A673 (cell line): ENCODE measurements around the gene KEAP1. TPM values are rescaled to one million over a fixed set of nuclear protein-coding genes. Genes with fewer than 3 reads are reported as not detected.

Experiments
- BruUV-seq: library from RNA; stranded (reverse); fragments of 400-500 nt; replicated peaks from 2 replicates; lab custom pipeline; 2021; lab: Mats Ljungman, UMichigan
- CTCF ChIA-PET: fragments of 300-600 bp; sonication (Branson Sonifier 250); formaldehyde crosslinking; loops from one replicate; lab custom pipeline; 2022; ENCODE audit warnings: antibody characterized with exemption; lab: Charles Lee
- POLR2A ChIA-PET: fragments of 300-600 bp; sonication (Branson Sonifier 250); formaldehyde crosslinking; loops from one replicate; lab custom pipeline; 2022; ENCODE audit warnings: antibody characterized with exemption; ENCODE audit not compliant: low non-redundant PET; lab: Charles Lee
- DNase-seq: peaks from one replicate; pipeline ENCODE4 v3.0.0-alpha.2; 2015; ENCODE audit warnings: low spot score
- H3K27ac ChIP-seq: fragments of 200-600 bp; sonication (generic); 2 replicates; pipeline ENCODE4 v1.5.1; 2016; ENCODE audit warnings: mixed run types, low read depth, mild to moderate bottlenecking, mixed read lengths, antibody characterized with exemption, low read length; ENCODE audit not compliant: poor library complexity, severe bottlenecking
- H3K27me3 ChIP-seq: fragments of 200-600 bp; sonication (generic); replicated peaks from 2 replicates; pipeline ENCODE4 v1.6.1; 2017; ENCODE audit warnings: mixed run types, low read depth, mild to moderate bottlenecking, mixed read lengths, antibody characterized with exemption, low read length; ENCODE audit not compliant: insufficient read depth, poor library complexity
- H3K36me3 ChIP-seq: fragments of 200-600 bp; sonication (generic); 2 replicates; pipeline ENCODE4 v1.6.1; 2016; ENCODE audit warnings: mixed run types, mild to moderate bottlenecking, mixed read lengths, antibody characterized with exemption, low read length; ENCODE audit not compliant: insufficient read depth, poor library complexity, severe bottlenecking
- H3K4me1 ChIP-seq: fragments of 200-600 bp; sonication (generic); 2 replicates; pipeline ENCODE4 v1.6.1; 2017; ENCODE audit warnings: mixed run types, mild to moderate bottlenecking, mixed read lengths, antibody characterized with exemption, low read length; ENCODE audit not compliant: insufficient read depth, poor library complexity, severe bottlenecking
- H3K4me3 ChIP-seq: fragments of 200-600 bp; sonication (generic); 2 replicates; pipeline ENCODE4 v1.5.1; 2016; ENCODE audit warnings: low read depth, mixed run types, mild to moderate bottlenecking, mixed read lengths, low read length; ENCODE audit not compliant: poor library complexity, severe bottlenecking
- H3K9me3 ChIP-seq: fragments of 200-600 bp; sonication (generic); 2 replicates; pipeline ENCODE4 v1.6.1; 2016; ENCODE audit warnings: mixed run types, low read depth, mild to moderate bottlenecking, mixed read lengths, antibody characterized with exemption, low read length; ENCODE audit not compliant: poor library complexity, severe bottlenecking
- EZH2 ChIP-seq: fragments of 200-600 bp; sonication (generic); IDR thresholded peaks from 2 replicates; pipeline ENCODE4 v1.6.1; 2017; ENCODE audit warnings: borderline replicate concordance, low read depth, mild to moderate bottlenecking, mixed read lengths, antibody characterized with exemption, low read length; ENCODE audit not compliant: poor library complexity, severe bottlenecking
- intact Hi-C: fragments of 100-400 bp; cut with micrococcal nuclease; formaldehyde crosslinking; loops from one replicate; pipeline ENCODE4 v1.10.0; 2022; ENCODE audit not compliant: unreplicated experiment
- total RNA-seq: library from RNA; stranded (reverse); gene quantifications from 2 replicates; pipeline ENCODE4 v1.2.3, GENCODE V29; 2021
- TF ChIP-seq, protein P1 (sequence below): fragments of 300-800, 200-600 bp; sonication (generic); conservative IDR thresholded peaks from 2 replicates; pipeline ENCODE4 v1.5.1; 2017; ENCODE audit warnings: low read depth, mild to moderate bottlenecking, antibody characterized with exemption, low read length, moderate library complexity, mixed read lengths

Gene KEAP1
- total RNA-seq, 1 experiment from 2014 or later = 112 TPM

DNA sequence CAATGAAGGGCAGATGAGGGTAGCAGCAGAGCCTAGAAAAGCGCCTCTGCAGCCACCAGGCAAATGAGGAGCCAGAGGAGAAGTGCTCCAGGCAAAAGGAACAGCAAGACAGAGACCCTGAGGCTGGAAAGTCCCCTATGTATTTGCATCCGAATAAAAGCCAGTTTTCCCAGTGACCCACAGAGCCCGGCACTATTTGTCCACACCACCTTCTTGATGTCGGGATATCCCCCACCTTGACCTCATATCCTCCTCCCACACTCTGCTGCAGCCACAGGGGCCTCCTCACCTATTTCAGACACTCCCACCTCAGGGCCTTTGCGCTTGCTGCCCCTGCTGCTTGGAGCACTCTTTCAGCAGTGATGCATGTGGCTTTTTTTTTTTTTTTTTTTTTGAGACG lies 47.2 kb upstream of the KEAP1 start:
- no peak for DNase-seq
- Histone ChIP-seq H3K27ac (no peak overlapping the region), H3K27me3 (no peaks in the 10 kb centered on the region), H3K9me3 (no peaks in the 10 kb centered on the region), H3K36me3 (peaks cover 57% of the 10 kb centered on the region), H3K4me3 (no peak overlapping the region), H3K4me1 (no peaks in the 10 kb centered on the region)
- no TSS peak for BruUV-seq
- intact Hi-C loops = no loop called here
- POLR2A ChIA-PET = no interaction called here
- CTCF ChIA-PET = no interaction called here
- TF ChIP-seq, protein P1, sequence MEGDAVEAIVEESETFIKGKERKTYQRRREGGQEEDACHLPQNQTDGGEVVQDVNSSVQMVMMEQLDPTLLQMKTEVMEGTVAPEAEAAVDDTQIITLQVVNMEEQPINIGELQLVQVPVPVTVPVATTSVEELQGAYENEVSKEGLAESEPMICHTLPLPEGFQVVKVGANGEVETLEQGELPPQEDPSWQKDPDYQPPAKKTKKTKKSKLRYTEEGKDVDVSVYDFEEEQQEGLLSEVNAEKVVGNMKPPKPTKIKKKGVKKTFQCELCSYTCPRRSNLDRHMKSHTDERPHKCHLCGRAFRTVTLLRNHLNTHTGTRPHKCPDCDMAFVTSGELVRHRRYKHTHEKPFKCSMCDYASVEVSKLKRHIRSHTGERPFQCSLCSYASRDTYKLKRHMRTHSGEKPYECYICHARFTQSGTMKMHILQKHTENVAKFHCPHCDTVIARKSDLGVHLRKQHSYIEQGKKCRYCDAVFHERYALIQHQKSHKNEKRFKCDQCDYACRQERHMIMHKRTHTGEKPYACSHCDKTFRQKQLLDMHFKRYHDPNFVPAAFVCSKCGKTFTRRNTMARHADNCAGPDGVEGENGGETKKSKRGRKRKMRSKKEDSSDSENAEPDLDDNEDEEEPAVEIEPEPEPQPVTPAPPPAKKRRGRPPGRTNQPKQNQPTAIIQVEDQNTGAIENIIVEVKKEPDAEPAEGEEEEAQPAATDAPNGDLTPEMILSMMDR = no peak
- no peak for TF ChIP-seq EZH2

DNA sequence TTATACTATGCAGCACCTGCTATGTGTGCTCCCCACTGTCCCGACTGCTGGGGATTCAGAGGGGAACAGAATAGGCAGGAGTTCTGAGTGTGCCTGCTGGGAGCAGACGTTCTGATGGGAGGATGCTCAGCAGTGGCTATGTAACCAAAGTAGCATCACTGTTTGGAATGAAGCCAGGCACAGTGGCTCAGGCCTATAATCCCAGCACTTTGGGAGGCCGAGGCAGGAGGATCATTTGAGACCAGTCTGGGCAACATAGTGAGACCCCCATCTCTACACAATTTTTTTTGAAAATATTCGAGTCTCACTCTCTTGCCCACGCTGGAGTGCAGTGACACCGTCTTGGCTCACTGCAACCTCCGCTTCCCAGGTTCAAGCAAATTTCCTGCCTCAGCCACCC lies 46.6 kb upstream of the KEAP1 start:
- intact Hi-C loops = no loop called here
- Histone ChIP-seq H3K4me3 (no peak overlapping the region), H3K9me3 (no peaks in the 10 kb centered on the region), H3K36me3 (peaks cover 51% of the 10 kb centered on the region), H3K27me3 (no peaks in the 10 kb centered on the region), H3K4me1 (peaks cover 5% of the 10 kb centered on the region), H3K27ac (no peak overlapping the region)
- no TSS peak for BruUV-seq
- ChIA-PET CTCF (no interaction called here), POLR2A (no interaction called here)
- TF ChIP-seq EZH2 = no peak
- TF ChIP-seq, protein P1 = no peak
- DNase-seq = no peak

DNA sequence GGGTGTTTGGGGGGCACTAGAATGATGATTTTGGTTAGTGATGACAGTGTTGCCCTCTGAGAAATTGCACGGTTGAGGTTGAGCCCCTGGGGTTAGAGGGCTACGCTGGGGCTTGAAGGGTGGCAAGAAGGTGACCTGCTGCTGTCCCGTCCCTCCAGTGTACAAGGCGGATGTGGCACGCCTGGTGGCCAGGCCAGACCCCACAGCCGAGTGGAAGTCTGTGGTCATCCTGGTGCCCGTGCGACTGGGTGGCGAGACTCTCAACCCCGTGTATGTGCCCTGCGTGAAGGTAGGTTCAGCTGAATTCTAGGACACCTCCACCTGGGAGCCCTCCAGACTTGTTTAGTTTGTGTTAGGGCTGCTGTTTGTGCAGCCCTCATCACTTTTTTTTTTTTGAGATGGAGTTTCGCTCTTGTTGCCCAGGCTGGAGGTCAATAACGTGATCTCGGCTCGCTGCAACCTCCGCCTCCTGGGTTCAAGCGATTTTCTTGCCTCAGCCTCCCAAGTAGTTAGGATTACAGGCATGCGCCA lies 45.7 kb upstream of the KEAP1 start:
- no peaks in the 10 kb centered on the region for H3K27me3 ChIP-seq
- no TSS peak for BruUV-seq
- TF ChIP-seq EZH2 = no peak
- TF ChIP-seq, protein P1 = no peak
- no peak overlapping the region for H3K4me3 ChIP-seq
- peaks cover 43% of the 10 kb centered on the region for H3K36me3 ChIP-seq
- ChIA-PET POLR2A (no interaction called here), CTCF (no interaction called here)
- no peak overlapping the region for H3K27ac ChIP-seq
- intact Hi-C loops = no loop called here
- H3K9me3 ChIP-seq = no peaks in the 10 kb centered on the region
- no peak for DNase-seq
- H3K4me1 ChIP-seq = peaks cover 8% of the 10 kb centered on the region
